Coronary artery (tissue), 2 donors: ENCODE data around the gene RAB40B.

Source experiments
- DNase-seq: peaks from one replicate; pipeline ENCODE4 v3.0.0-alpha.2; 2017; ENCODE audit warnings: low spot score
- H3K27ac ChIP-seq, 2 donors: fragments of 200-600 bp; sonication (generic); one replicate each; pipeline ENCODE4 v1.5.1; 2016 to 2019
- H3K4me3 ChIP-seq: fragments of 200-600 bp; sonication (generic); 2 replicates; pipeline ENCODE4 v1.5.1; 2016; ENCODE audit warnings: mild to moderate bottlenecking, moderate library complexity
- CTCF ChIP-seq: fragments of 200-600 bp; sonication (generic); IDR thresholded peaks from one replicate; pipeline ENCODE4 v1.5.1; 2019; ENCODE audit warnings: antibody characterized with exemption

The RAB40B gene

GRCh38 chr17:82678265-82678891, 20.1 kb downstream of the RAB40B start:
- Histone ChIP-seq H3K4me3 (no peak overlapping the region), H3K27ac (no peak overlapping the region)
- no peak for DNase-seq
- no peak for TF ChIP-seq CTCF

GRCh38 chr17:82677353-82677925, 21.1 kb downstream of the RAB40B start:
- H3K4me3 ChIP-seq, result no peak overlapping the region
- no peak for TF ChIP-seq CTCF
- no peak overlapping the region for H3K27ac ChIP-seq
- no peak for DNase-seq

- no peak for DNase-seq
- TF ChIP-seq CTCF, result no peak
These were observed 22.8 kb downstream of the RAB40B start for GRCh38 chr17:82675476-82676245.

GRCh38 chr17:82674656-82675475, 23.6 kb downstream of the RAB40B start:
- TF ChIP-seq CTCF, result no peak

More at GRCh38 chr17:82675476-82676245, 22.8 kb downstream of the RAB40B start:
- no peak overlapping the region for H3K4me3 ChIP-seq
- no peak overlapping the region for H3K27ac ChIP-seq

GRCh38 chr17:82670661-82671450, 27.6 kb downstream of the RAB40B start:
- H3K27ac ChIP-seq, result peak overlapping the region; percentile 64 to 77
- no peak for TF ChIP-seq CTCF
- no peak overlapping the region for H3K4me3 ChIP-seq
- peak; percentile 72 for DNase-seq

More at GRCh38 chr17:82674656-82675475, 23.6 kb downstream of the RAB40B start:
- no peak for DNase-seq
- no peak overlapping the region for H3K27ac ChIP-seq
- no peak overlapping the region for H3K4me3 ChIP-seq

- TF ChIP-seq CTCF, result no peak
- Histone ChIP-seq H3K27ac (peak overlapping the region in 1 of 2 donors; percentile 4), H3K4me3 (no peak overlapping the region)
- DNase-seq, result no peak
These were observed 29.8 kb downstream of the RAB40B start for GRCh38 chr17:82668631-82669099.
